ENCODE results near the gene TNFRSF19. TPM values are rescaled to one million over a fixed set of nuclear protein-coding genes. Genes with fewer than 3 reads are reported as not detected.

Gene TNFRSF19
- total RNA-seq, 1 experiment from 2014 or later: 0.06 TPM

DNA sequence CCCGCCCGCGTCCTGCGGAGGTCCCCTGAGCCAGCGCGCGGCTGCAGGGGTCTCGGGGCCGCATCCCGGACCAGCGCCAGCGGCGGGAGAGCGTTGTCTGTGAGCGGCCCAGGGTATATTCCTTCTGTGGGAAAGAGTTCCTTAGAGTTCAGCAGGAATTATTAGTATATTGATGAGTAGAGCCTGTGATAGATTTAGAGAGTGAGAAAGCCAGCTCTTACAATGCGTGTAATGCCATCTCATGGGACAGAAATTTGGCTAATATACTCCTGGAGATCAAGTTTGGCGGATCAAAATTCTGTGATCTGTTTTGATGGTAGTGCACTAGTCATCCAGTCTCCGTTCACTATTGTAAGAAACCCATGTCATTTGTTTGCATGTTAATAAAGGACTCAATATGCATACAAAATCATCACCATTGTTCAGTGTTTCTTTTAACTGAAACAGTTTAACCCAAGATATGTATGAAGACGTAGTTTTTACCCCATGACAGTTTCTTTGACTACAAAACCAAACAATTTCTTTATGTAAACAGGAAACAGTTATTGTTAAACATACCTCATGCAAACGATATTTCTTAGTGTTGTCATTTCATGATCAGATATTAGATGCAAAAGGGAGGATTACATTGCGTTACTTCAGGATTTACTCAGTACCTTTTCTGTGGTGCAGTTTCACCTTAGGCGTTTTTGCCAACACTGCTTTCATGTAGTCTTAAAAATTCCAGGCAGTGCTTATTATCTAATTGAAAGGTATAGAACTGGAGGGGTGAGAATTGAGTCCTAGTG, 9.9 kb downstream of the TNFRSF19 start:
- no peaks in the 10 kb centered on the region for H3K36me3 ChIP-seq (ENCODE audit: insufficient read depth, low read length, poor library complexity, severe bottlenecking)
- intact Hi-C loops (cut with micrococcal nuclease; ENCODE audit: unreplicated experiment): loop anchor here (10.0 kb wide), 1 partner anchor 295 kb away; no protein-coding TSS in a partner anchor
- CTCF ChIA-PET: no interaction called here
- peaks cover 56% of the 10 kb centered on the region for H3K27me3 ChIP-seq (replicated peaks; ENCODE audit: insufficient read depth, low read depth, low read length, poor library complexity)
- peak; percentile 86 for TF ChIP-seq EZH2 (IDR thresholded peaks at IDR 0.05; ENCODE audit: borderline replicate concordance, low read depth, low read length, poor library complexity, severe bottlenecking)
- TF ChIP-seq, protein P1, sequence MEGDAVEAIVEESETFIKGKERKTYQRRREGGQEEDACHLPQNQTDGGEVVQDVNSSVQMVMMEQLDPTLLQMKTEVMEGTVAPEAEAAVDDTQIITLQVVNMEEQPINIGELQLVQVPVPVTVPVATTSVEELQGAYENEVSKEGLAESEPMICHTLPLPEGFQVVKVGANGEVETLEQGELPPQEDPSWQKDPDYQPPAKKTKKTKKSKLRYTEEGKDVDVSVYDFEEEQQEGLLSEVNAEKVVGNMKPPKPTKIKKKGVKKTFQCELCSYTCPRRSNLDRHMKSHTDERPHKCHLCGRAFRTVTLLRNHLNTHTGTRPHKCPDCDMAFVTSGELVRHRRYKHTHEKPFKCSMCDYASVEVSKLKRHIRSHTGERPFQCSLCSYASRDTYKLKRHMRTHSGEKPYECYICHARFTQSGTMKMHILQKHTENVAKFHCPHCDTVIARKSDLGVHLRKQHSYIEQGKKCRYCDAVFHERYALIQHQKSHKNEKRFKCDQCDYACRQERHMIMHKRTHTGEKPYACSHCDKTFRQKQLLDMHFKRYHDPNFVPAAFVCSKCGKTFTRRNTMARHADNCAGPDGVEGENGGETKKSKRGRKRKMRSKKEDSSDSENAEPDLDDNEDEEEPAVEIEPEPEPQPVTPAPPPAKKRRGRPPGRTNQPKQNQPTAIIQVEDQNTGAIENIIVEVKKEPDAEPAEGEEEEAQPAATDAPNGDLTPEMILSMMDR (conservative IDR thresholded peaks at IDR 0.05; ENCODE audit: low read depth, low read length): no peak
- no peaks in the 10 kb centered on the region for H3K4me1 ChIP-seq (ENCODE audit: insufficient read depth, low read length, poor library complexity, severe bottlenecking)
- H3K27ac ChIP-seq (ENCODE audit: low read depth, low read length, poor library complexity, severe bottlenecking): no peak overlapping the region
- no peak for DNase-seq (ENCODE audit: low spot score)
- BruUV-seq (replicated peaks): no TSS peak
- peak overlapping the region; percentile 60 for H3K4me3 ChIP-seq (ENCODE audit: low read depth, low read length, poor library complexity, severe bottlenecking)
- POLR2A ChIA-PET (ENCODE audit: low non-redundant PET): no interaction called here
- no peaks in the 10 kb centered on the region for H3K9me3 ChIP-seq (ENCODE audit: low read depth, low read length, poor library complexity, severe bottlenecking)

DNA sequence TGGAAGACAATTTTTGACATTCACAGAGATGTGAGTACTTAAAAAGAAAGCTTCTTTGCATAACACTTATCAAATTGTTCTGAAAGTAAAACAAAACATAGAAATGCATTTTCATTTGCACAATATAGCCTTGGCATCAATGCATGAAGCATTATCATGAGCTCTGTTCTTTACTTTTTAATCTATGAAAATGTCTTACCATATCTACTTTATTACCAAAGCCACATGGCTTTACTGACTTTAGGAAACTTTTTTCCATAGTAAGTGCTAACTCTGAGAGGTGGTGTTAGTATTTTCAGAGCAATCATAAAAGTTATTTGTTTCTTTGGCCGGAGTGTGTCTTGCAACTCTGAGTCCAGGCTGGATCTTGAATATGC, 10.5 kb downstream of the TNFRSF19 start:
- BruUV-seq (replicated peaks): no TSS peak
- Histone ChIP-seq H3K36me3 (ENCODE audit: insufficient read depth, low read length, poor library complexity, severe bottlenecking) (no peaks in the 10 kb centered on the region), H3K4me1 (ENCODE audit: insufficient read depth, low read length, poor library complexity, severe bottlenecking) (no peaks in the 10 kb centered on the region), H3K9me3 (ENCODE audit: low read depth, low read length, poor library complexity, severe bottlenecking) (no peaks in the 10 kb centered on the region), H3K4me3 (ENCODE audit: low read depth, low read length, poor library complexity, severe bottlenecking) (no peak overlapping the region), H3K27me3 (replicated peaks; ENCODE audit: insufficient read depth, low read depth, low read length, poor library complexity) (peaks cover 57% of the 10 kb centered on the region), H3K27ac (ENCODE audit: low read depth, low read length, poor library complexity, severe bottlenecking) (no peak overlapping the region)
- no peak for DNase-seq (ENCODE audit: low spot score)
- intact Hi-C loops (cut with micrococcal nuclease; ENCODE audit: unreplicated experiment): no loop called here
- no peak for TF ChIP-seq EZH2 (IDR thresholded peaks at IDR 0.05; ENCODE audit: borderline replicate concordance, low read depth, low read length, poor library complexity, severe bottlenecking)
- TF ChIP-seq, protein P1 (conservative IDR thresholded peaks at IDR 0.05; ENCODE audit: low read depth, low read length): no peak
- CTCF ChIA-PET: no interaction called here
- POLR2A ChIA-PET (ENCODE audit: low non-redundant PET): no interaction called here

DNA sequence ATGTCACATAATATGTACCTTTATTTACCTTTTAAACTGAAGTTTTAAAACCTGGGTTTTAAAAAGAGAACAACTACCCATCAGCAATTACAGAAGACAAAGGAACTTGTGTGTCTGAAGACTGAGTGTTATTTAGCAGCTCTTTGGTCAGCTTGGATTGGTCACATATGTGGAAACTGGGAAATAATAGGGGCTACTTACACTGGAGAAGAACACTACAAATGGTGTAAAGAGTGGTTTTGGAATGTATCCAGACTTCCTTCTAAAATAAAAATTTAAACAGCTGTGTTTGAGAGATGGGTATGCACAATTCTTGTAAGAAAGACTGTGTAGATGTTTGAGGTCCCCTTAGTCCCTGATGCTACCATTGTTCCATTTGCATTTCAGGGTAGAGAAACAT, 13.3 kb downstream of the TNFRSF19 start:
- POLR2A ChIA-PET (ENCODE audit: low non-redundant PET): no interaction called here
- Histone ChIP-seq H3K36me3 (ENCODE audit: insufficient read depth, low read length, poor library complexity, severe bottlenecking) (no peaks in the 10 kb centered on the region), H3K4me3 (ENCODE audit: low read depth, low read length, poor library complexity, severe bottlenecking) (no peak overlapping the region), H3K4me1 (ENCODE audit: insufficient read depth, low read length, poor library complexity, severe bottlenecking) (no peaks in the 10 kb centered on the region), H3K27me3 (replicated peaks; ENCODE audit: insufficient read depth, low read depth, low read length, poor library complexity) (peaks cover 71% of the 10 kb centered on the region), H3K9me3 (ENCODE audit: low read depth, low read length, poor library complexity, severe bottlenecking) (no peaks in the 10 kb centered on the region), H3K27ac (ENCODE audit: low read depth, low read length, poor library complexity, severe bottlenecking) (no peak overlapping the region)
- BruUV-seq (replicated peaks): no TSS peak
- CTCF ChIA-PET: no interaction called here
- DNase-seq (ENCODE audit: low spot score): no peak
- TF ChIP-seq EZH2 (IDR thresholded peaks at IDR 0.05; ENCODE audit: borderline replicate concordance, low read depth, low read length, poor library complexity, severe bottlenecking): no peak
- TF ChIP-seq, protein P1 (conservative IDR thresholded peaks at IDR 0.05; ENCODE audit: low read depth, low read length): no peak
- intact Hi-C loops (cut with micrococcal nuclease; ENCODE audit: unreplicated experiment): no loop called here
